Measurements from ENCODE around the gene MRPL58.
"Not testable (repeated sequence)": the region's sequence is repeated elsewhere in the genome, so short reads cannot be mapped to it uniquely, and the experiment has no call there.

MRPL58 gene

GRCh38 chr17:75026650-75027049 is 14.2 kb downstream of the MRPL58 start:
- not testable (repeated sequence) for H3K36me3 ChIP-seq (ENCODE audit: control insufficient read depth in 2 of 2, insufficient read depth in 2 of 2, low read length in 2 of 2); H3K9ac ChIP-seq (ENCODE audit: low read depth in 1 of 2, low read length in 2 of 2); H3K27me3 ChIP-seq (ENCODE audit: control insufficient read depth in 2 of 2, insufficient read depth in 2 of 2, low read length in 2 of 2); H3K9me3 ChIP-seq (ENCODE audit: control insufficient read depth in 2 of 2, low read length in 2 of 2); H3K4me3 ChIP-seq (ENCODE audit: low read length in 2 of 2); H3K4me1 ChIP-seq (ENCODE audit: control insufficient read depth in 2 of 2, insufficient read depth in 2 of 2, low read length in 2 of 2); H3K27ac ChIP-seq (ENCODE audit: low read depth in 2 of 2, low read length in 2 of 2)

DNA sequence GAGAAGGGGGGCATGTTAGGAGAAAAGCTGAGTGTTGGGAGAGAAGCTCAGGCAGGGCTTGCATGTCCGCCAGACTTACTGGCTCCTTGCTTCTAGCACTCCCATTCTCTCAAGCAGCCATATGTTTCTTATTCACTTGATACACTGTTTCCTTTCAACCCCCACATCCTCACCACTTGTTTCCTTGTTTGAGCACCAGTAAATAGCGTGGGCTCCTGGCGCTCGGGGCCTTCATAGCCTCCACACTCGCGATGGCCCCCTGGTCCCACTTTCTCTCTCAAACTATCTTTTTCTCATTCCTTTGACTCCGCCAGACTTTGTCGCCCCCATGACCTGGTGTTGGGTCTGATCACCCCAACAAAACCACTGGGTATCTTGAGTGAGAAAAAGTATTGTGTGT is 17.7 kb downstream of the MRPL58 start:
- H3K27me3 ChIP-seq (ENCODE audit: control insufficient read depth in 2 of 2, insufficient read depth in 2 of 2, low read length in 2 of 2) = no peaks in the 10 kb centered on the region

DNA sequence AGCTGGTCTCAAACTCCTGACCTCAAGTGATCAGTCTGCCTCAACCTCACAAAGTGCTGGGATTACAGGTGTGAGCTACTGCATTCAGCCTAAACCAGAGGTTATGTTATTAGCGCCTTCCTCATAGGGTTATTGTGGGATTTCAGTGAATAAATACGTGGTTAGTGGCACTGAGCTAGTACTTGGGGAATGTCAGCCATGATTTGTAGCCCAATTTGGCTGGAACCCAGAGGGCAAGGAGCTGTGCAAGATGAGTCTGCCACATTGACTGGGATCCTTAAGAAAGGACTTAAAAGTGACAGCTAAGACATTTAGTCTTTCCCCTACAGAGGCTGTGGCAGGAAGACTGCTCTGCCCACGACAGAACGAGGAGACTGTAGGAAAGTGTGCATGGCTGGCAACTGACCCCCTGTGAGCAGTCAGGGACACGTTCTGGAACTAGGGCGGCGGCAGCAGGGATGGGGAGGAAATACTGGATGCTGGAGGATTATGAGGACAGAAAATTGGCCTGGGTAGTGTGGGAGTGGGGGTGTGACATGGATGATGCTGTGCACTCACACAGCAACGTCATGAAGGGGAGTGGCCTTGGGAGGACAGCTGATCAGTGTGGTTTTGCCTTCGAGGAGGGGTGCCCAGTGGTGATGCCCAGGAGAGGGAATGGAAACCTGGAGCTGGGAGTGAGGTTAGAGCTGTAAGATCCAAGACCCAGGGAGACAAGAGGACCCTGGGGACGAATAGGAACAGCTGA is 19.7 kb downstream of the MRPL58 start:
- no peaks in the 10 kb centered on the region for H3K36me3 ChIP-seq (ENCODE audit: control insufficient read depth in 2 of 2, insufficient read depth in 2 of 2, low read length in 2 of 2)
- H3K9ac ChIP-seq (ENCODE audit: low read depth in 1 of 2, low read length in 2 of 2) = peak overlapping the region; percentile 9 to 14
- peak overlapping the region; percentile 38 to 49 for H3K4me3 ChIP-seq (ENCODE audit: low read length in 2 of 2)
- no peaks in the 10 kb centered on the region for H3K9me3 ChIP-seq (ENCODE audit: control insufficient read depth in 2 of 2, low read length in 2 of 2)
- H3K27ac ChIP-seq (ENCODE audit: low read depth in 2 of 2, low read length in 2 of 2) = peak overlapping the region; percentile 7 to 58
- H3K27me3 ChIP-seq (ENCODE audit: control insufficient read depth in 2 of 2, insufficient read depth in 2 of 2, low read length in 2 of 2) = no peaks in the 10 kb centered on the region
- peaks cover 28 to 34% of the 10 kb centered on the region in 2 donors for H3K4me1 ChIP-seq (ENCODE audit: control insufficient read depth in 2 of 2, insufficient read depth in 2 of 2, low read length in 2 of 2)

More for the DNA sequence above, 17.7 kb downstream of the MRPL58 start:
- Histone ChIP-seq H3K9ac (ENCODE audit: low read depth in 1 of 2, low read length in 2 of 2) (no peak overlapping the region), H3K4me1 (ENCODE audit: control insufficient read depth in 2 of 2, insufficient read depth in 2 of 2, low read length in 2 of 2) (peaks cover 11 to 20% of the 10 kb centered on the region in 2 donors), H3K4me3 (ENCODE audit: low read length in 2 of 2) (no peak overlapping the region), H3K36me3 (ENCODE audit: control insufficient read depth in 2 of 2, insufficient read depth in 2 of 2, low read length in 2 of 2) (no peaks in the 10 kb centered on the region), H3K9me3 (ENCODE audit: control insufficient read depth in 2 of 2, low read length in 2 of 2) (no peaks in the 10 kb centered on the region), H3K27ac (ENCODE audit: low read depth in 2 of 2, low read length in 2 of 2) (no peak overlapping the region)

- no peaks in the 10 kb centered on the region for H3K9me3 ChIP-seq (ENCODE audit: control insufficient read depth in 2 of 2, low read length in 2 of 2)
- no peak overlapping the region for H3K27ac ChIP-seq (ENCODE audit: low read depth in 2 of 2, low read length in 2 of 2)
- H3K27me3 ChIP-seq (ENCODE audit: control insufficient read depth in 2 of 2, insufficient read depth in 2 of 2, low read length in 2 of 2) = no peaks in the 10 kb centered on the region
- peak overlapping the region in 1 of 2 donors; percentile 9 for H3K9ac ChIP-seq (ENCODE audit: low read depth in 1 of 2, low read length in 2 of 2)
- no peaks in the 10 kb centered on the region for H3K36me3 ChIP-seq (ENCODE audit: control insufficient read depth in 2 of 2, insufficient read depth in 2 of 2, low read length in 2 of 2)
- peaks cover 28 to 34% of the 10 kb centered on the region in 2 donors for H3K4me1 ChIP-seq (ENCODE audit: control insufficient read depth in 2 of 2, insufficient read depth in 2 of 2, low read length in 2 of 2)
- H3K4me3 ChIP-seq (ENCODE audit: low read length in 2 of 2) = peak overlapping the region; percentile 38 to 78
Observed at GRCh38 chr17:75032720-75033280, 20.3 kb downstream of the MRPL58 start.

DNA sequence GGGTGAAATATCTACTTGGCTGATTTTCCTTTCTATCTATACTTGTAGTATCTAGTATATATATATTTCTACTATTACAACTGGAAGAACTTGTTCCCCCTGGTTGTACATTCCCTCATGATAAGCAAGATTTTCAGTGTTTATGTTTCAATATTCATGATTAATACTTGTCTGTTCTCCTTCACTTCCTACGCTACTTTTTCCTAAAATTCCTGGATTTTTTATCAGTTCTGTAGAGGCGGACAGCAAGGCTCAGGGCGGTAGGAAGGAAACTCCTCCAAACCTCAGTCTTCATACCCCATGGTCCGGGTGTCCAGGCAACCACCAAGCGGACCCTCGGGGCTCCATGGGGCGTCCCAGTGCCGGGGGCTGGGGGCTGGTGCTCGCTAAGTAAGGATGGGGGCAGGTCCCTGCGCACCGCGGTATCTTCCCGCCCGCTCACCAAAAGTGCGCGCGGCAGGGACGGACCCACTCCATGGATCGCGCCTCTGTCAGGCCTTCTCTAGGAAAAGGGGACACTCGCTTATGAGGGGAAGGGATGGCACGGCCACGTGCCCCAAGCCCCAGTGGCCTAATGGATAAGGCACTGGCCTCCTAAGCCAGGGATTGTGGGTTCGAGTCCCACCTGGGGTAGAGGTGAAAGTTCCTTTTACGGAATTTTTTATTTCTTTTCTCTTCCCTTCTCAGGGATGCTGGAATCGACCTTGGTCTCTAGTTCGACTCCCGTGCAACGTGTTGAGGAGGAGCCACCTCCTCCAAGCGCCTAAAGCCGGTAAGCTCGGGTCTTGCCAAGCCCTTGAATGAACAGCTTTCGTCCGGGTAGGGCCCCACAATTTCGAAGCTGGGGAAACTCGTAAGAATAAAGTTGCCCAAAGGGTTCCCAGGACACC is 21.1 kb downstream of the MRPL58 start:
- H3K9me3 ChIP-seq (ENCODE audit: control insufficient read depth in 2 of 2, low read length in 2 of 2) = no peaks in the 10 kb centered on the region
- peaks cover 0 to 4% of the 10 kb centered on the region in 2 donors for H3K36me3 ChIP-seq (ENCODE audit: control insufficient read depth in 2 of 2, insufficient read depth in 2 of 2, low read length in 2 of 2)
- H3K27me3 ChIP-seq (ENCODE audit: control insufficient read depth in 2 of 2, insufficient read depth in 2 of 2, low read length in 2 of 2) = no peaks in the 10 kb centered on the region
- H3K4me1 ChIP-seq (ENCODE audit: control insufficient read depth in 2 of 2, insufficient read depth in 2 of 2, low read length in 2 of 2) = peaks cover 28 to 34% of the 10 kb centered on the region in 2 donors
- peak overlapping the region; percentile 78 to 79 for H3K4me3 ChIP-seq (ENCODE audit: low read length in 2 of 2)
- H3K27ac ChIP-seq (ENCODE audit: low read depth in 2 of 2, low read length in 2 of 2) = peak overlapping the region; percentile 73 to 85
- peak overlapping the region; percentile 52 to 71 for H3K9ac ChIP-seq (ENCODE audit: low read depth in 1 of 2, low read length in 2 of 2)

DNA sequence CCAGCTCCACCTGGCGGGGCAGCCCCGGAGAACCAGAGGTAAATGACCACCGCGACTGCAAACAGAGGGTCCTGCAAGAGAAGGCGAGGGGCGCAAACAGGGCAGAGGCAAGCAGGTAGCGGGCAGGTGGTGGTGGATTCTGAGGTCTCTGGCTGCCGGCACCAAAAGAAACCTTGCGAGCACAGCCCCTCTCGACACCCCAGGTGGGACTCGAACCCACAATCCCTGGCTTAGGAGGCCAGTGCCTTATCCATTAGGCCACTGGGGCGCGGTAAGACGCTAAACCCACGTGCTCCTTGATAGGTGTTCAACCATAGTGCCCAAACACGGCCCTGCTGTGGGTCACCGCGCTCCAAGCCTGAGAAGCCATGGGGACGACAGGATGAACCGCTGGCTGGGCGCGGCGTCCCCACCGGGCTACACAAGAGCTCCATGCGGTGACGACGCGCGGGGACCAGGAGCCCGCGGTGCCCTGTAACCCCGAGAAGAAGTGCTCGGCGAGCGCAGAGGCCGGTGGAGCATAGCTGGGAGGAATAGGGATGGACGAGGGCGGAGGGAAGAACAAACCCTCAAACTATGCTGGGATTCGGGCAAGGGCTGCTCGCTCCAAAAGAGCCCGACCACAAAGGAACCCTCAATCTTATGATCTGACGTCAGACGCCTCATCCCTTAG is 21.9 kb downstream of the MRPL58 start:
- Histone ChIP-seq H3K4me3 (ENCODE audit: low read length in 2 of 2) (peak overlapping the region; percentile 78 to 79), H3K9me3 (ENCODE audit: control insufficient read depth in 2 of 2, low read length in 2 of 2) (no peaks in the 10 kb centered on the region), H3K27me3 (ENCODE audit: control insufficient read depth in 2 of 2, insufficient read depth in 2 of 2, low read length in 2 of 2) (no peaks in the 10 kb centered on the region), H3K9ac (ENCODE audit: low read depth in 1 of 2, low read length in 2 of 2) (peak overlapping the region; percentile 71 to 81), H3K36me3 (ENCODE audit: control insufficient read depth in 2 of 2, insufficient read depth in 2 of 2, low read length in 2 of 2) (peaks cover 6 to 12% of the 10 kb centered on the region in 2 donors), H3K4me1 (ENCODE audit: control insufficient read depth in 2 of 2, insufficient read depth in 2 of 2, low read length in 2 of 2) (peaks cover 28 to 34% of the 10 kb centered on the region in 2 donors), H3K27ac (ENCODE audit: low read depth in 2 of 2, low read length in 2 of 2) (peak overlapping the region; percentile 73 to 85)

GRCh38 chr17:75036643-75037268 is 24.3 kb downstream of the MRPL58 start:
- Histone ChIP-seq H3K27ac (ENCODE audit: low read depth in 2 of 2, low read length in 2 of 2) (peak overlapping the region; percentile 56 to 57), H3K27me3 (ENCODE audit: control insufficient read depth in 2 of 2, insufficient read depth in 2 of 2, low read length in 2 of 2) (no peaks in the 10 kb centered on the region)

GRCh38 chr17:75039238-75039637 is 26.8 kb downstream of the MRPL58 start:
- H3K4me3 ChIP-seq (ENCODE audit: low read length in 2 of 2) = no peak overlapping the region
- H3K27me3 ChIP-seq (ENCODE audit: control insufficient read depth in 2 of 2, insufficient read depth in 2 of 2, low read length in 2 of 2) = no peaks in the 10 kb centered on the region
- H3K36me3 ChIP-seq (ENCODE audit: control insufficient read depth in 2 of 2, insufficient read depth in 2 of 2, low read length in 2 of 2) = peaks cover 24 to 39% of the 10 kb centered on the region in 2 donors
- peaks cover 23 to 24% of the 10 kb centered on the region in 2 donors for H3K4me1 ChIP-seq (ENCODE audit: control insufficient read depth in 2 of 2, insufficient read depth in 2 of 2, low read length in 2 of 2)
- no peaks in the 10 kb centered on the region for H3K9me3 ChIP-seq (ENCODE audit: control insufficient read depth in 2 of 2, low read length in 2 of 2)
- no peak overlapping the region for H3K9ac ChIP-seq (ENCODE audit: low read depth in 1 of 2, low read length in 2 of 2)
- H3K27ac ChIP-seq (ENCODE audit: low read depth in 2 of 2, low read length in 2 of 2) = no peak overlapping the region

More at GRCh38 chr17:75036643-75037268, 24.3 kb downstream of the MRPL58 start:
- Histone ChIP-seq H3K9ac (ENCODE audit: low read depth in 1 of 2, low read length in 2 of 2) (peak overlapping the region; percentile 24 to 34), H3K4me1 (ENCODE audit: control insufficient read depth in 2 of 2, insufficient read depth in 2 of 2, low read length in 2 of 2) (peaks cover 28 to 34% of the 10 kb centered on the region in 2 donors), H3K4me3 (ENCODE audit: low read length in 2 of 2) (peak overlapping the region in 1 of 2 donors; percentile 38), H3K36me3 (ENCODE audit: control insufficient read depth in 2 of 2, insufficient read depth in 2 of 2, low read length in 2 of 2) (peaks cover 17 to 33% of the 10 kb centered on the region in 2 donors), H3K9me3 (ENCODE audit: control insufficient read depth in 2 of 2, low read length in 2 of 2) (no peaks in the 10 kb centered on the region)

- peaks cover 24 to 39% of the 10 kb centered on the region in 2 donors for H3K36me3 ChIP-seq (ENCODE audit: control insufficient read depth in 2 of 2, insufficient read depth in 2 of 2, low read length in 2 of 2)
- H3K4me3 ChIP-seq (ENCODE audit: low read length in 2 of 2) = no peak overlapping the region
- no peaks in the 10 kb centered on the region for H3K27me3 ChIP-seq (ENCODE audit: control insufficient read depth in 2 of 2, insufficient read depth in 2 of 2, low read length in 2 of 2)
- no peak overlapping the region for H3K27ac ChIP-seq (ENCODE audit: low read depth in 2 of 2, low read length in 2 of 2)
- H3K9me3 ChIP-seq (ENCODE audit: control insufficient read depth in 2 of 2, low read length in 2 of 2) = no peaks in the 10 kb centered on the region
- H3K4me1 ChIP-seq (ENCODE audit: control insufficient read depth in 2 of 2, insufficient read depth in 2 of 2, low read length in 2 of 2) = peaks cover 3 to 4% of the 10 kb centered on the region in 2 donors
- H3K9ac ChIP-seq (ENCODE audit: low read depth in 1 of 2, low read length in 2 of 2) = no peak overlapping the region
Observed at GRCh38 chr17:75041656-75042280, 29.3 kb downstream of the MRPL58 start.
